ENCODE results near the gene PSD4. TPM values are rescaled to one million over a fixed set of nuclear protein-coding genes. Genes with fewer than 3 reads are reported as not detected.

PSD4 gene
- total and polyA plus RNA-seq, 2 experiments from 2014 or later, result 15.1 to 26.5 TPM

- H3K4me2 ChIP-seq, result no peak overlapping the region
- no peaks in the 10 kb centered on the region for H3K9me2 ChIP-seq (replicated peaks; ENCODE audit: insufficient read depth)
- 85% methylated on average over 11 of the region's 11 CpGs for WGBS (ENCODE audit: low lambda C conversion rate, missing lambda C conversion rate)
- TF ChIP-seq EZH2 (IDR thresholded peaks at IDR 0.05; ENCODE audit: borderline replicate concordance) (no peak), EZH2phosphoT487 (IDR thresholded peaks at IDR 0.05; ENCODE audit: low read depth, severe bottlenecking, unreplicated experiment) (no peak)
- TF ChIP-seq, protein P1, sequence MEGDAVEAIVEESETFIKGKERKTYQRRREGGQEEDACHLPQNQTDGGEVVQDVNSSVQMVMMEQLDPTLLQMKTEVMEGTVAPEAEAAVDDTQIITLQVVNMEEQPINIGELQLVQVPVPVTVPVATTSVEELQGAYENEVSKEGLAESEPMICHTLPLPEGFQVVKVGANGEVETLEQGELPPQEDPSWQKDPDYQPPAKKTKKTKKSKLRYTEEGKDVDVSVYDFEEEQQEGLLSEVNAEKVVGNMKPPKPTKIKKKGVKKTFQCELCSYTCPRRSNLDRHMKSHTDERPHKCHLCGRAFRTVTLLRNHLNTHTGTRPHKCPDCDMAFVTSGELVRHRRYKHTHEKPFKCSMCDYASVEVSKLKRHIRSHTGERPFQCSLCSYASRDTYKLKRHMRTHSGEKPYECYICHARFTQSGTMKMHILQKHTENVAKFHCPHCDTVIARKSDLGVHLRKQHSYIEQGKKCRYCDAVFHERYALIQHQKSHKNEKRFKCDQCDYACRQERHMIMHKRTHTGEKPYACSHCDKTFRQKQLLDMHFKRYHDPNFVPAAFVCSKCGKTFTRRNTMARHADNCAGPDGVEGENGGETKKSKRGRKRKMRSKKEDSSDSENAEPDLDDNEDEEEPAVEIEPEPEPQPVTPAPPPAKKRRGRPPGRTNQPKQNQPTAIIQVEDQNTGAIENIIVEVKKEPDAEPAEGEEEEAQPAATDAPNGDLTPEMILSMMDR (IDR thresholded peaks at IDR 0.05; ENCODE audit: poor library complexity), result no peak
- H3K27ac ChIP-seq, result no peak overlapping the region
- DNase-seq (ENCODE audit: low spot score), result no peak
- no peaks in the 10 kb centered on the region for H4K20me1 ChIP-seq (ENCODE audit: insufficient read depth, poor library complexity, severe bottlenecking)
- H3K4me1 ChIP-seq (ENCODE audit: insufficient read depth), result peaks cover 11% of the 10 kb centered on the region
- no peaks in the 10 kb centered on the region for H3K27me3 ChIP-seq
- no peak overlapping the region for H2AFZ ChIP-seq
- H3K4me3 ChIP-seq, result no peak overlapping the region
- H3K79me2 ChIP-seq, result no peaks in the 10 kb centered on the region
- H3K36me3 ChIP-seq (replicated peaks; ENCODE audit: insufficient read depth, low read depth), result no peaks in the 10 kb centered on the region
- H3K9me3 ChIP-seq (ENCODE audit: low read depth), result no peaks in the 10 kb centered on the region
Measured at GRCh38 chr2:113175736-113176695, 2.2 kb downstream of the PSD4 start.

- H3K9me3 ChIP-seq (ENCODE audit: low read depth), result no peaks in the 10 kb centered on the region
- H3K79me2 ChIP-seq, result no peaks in the 10 kb centered on the region
- no peaks in the 10 kb centered on the region for H3K27me3 ChIP-seq
- H3K4me2 ChIP-seq, result no peak overlapping the region
- no peaks in the 10 kb centered on the region for H3K9me2 ChIP-seq (replicated peaks; ENCODE audit: insufficient read depth)
- peaks cover 15% of the 10 kb centered on the region for H3K4me1 ChIP-seq (ENCODE audit: insufficient read depth)
- TF ChIP-seq EZH2phosphoT487 (IDR thresholded peaks at IDR 0.05; ENCODE audit: low read depth, severe bottlenecking, unreplicated experiment), result no peak
- H3K27ac ChIP-seq, result no peak overlapping the region
- H3K4me3 ChIP-seq, result no peak overlapping the region
- H2AFZ ChIP-seq, result no peak overlapping the region
- no peaks in the 10 kb centered on the region for H4K20me1 ChIP-seq (ENCODE audit: insufficient read depth, poor library complexity, severe bottlenecking)
- H3K36me3 ChIP-seq (replicated peaks; ENCODE audit: insufficient read depth, low read depth), result no peaks in the 10 kb centered on the region
- WGBS (ENCODE audit: low lambda C conversion rate, missing lambda C conversion rate), result 88% methylated on average over 7 of the region's 7 CpGs
- DNase-seq (ENCODE audit: low spot score), result no peak
Measured at GRCh38 chr2:113176696-113177355, 3.1 kb downstream of the PSD4 start.

DNA sequence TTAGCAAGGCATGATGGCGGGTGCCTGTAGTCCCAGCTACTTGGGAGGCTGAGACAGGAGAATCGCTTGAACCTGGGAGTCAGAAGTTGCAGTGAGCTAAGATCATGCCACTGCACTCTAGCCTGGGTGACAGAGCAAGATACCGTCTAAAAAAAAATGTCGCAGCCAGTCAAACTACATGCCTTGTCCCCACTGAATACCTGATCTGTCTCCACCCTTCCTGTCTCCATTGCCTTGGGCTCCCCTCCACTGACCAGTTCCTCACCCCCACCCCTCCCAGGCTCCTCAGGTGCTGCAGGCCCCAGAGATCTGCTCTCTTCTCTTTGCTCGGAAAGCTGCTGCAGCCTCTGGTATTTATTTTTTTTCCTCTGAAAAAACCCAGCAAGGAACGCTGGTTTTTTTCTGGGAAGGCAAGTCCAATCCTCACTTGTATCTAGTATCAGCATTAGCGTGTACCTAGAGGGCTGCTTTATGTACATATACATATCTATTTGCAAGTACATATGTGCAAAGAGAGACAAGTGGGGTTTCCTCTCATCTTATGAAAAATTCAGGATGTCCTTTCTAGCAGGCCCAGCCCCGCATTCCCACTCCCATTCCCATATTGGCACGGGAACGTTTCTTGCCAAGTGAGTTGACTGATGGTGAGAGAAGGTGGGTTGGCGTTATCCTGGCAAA, 4.4 kb downstream of the PSD4 start:
- H4K20me1 ChIP-seq (ENCODE audit: insufficient read depth, poor library complexity, severe bottlenecking), result no peaks in the 10 kb centered on the region
- H2AFZ ChIP-seq, result no peak overlapping the region
- 83% methylated on average over 11 of the region's 11 CpGs for WGBS (ENCODE audit: low lambda C conversion rate, missing lambda C conversion rate)
- H3K27me3 ChIP-seq, result no peaks in the 10 kb centered on the region
- no peak for TF ChIP-seq EZH2phosphoT487 (IDR thresholded peaks at IDR 0.05; ENCODE audit: low read depth, severe bottlenecking, unreplicated experiment)
- TF ChIP-seq, protein P1 (IDR thresholded peaks at IDR 0.05; ENCODE audit: poor library complexity), result no peak
- TF ChIP-seq EZH2 (IDR thresholded peaks at IDR 0.05; ENCODE audit: borderline replicate concordance), result no peak
- H3K9me2 ChIP-seq (replicated peaks; ENCODE audit: insufficient read depth), result no peaks in the 10 kb centered on the region
- no peak for DNase-seq (ENCODE audit: low spot score)
- H3K4me2 ChIP-seq, result no peak overlapping the region
- H3K4me1 ChIP-seq (ENCODE audit: insufficient read depth), result peaks cover 15% of the 10 kb centered on the region
- H3K9me3 ChIP-seq (ENCODE audit: low read depth), result no peaks in the 10 kb centered on the region
- H3K79me2 ChIP-seq, result no peaks in the 10 kb centered on the region
- no peak overlapping the region for H3K27ac ChIP-seq
- H3K36me3 ChIP-seq (replicated peaks; ENCODE audit: insufficient read depth, low read depth), result no peaks in the 10 kb centered on the region
- H3K4me3 ChIP-seq, result no peak overlapping the region
